ENCODE data around the gene FOXG1.

Gene FOXG1

GRCh38 chr14:28772613-28773012, 6.0 kb downstream of the FOXG1 start:
- DNase-seq (ENCODE audit: low read depth) = no peak
- TF ChIP-seq, protein P1, sequence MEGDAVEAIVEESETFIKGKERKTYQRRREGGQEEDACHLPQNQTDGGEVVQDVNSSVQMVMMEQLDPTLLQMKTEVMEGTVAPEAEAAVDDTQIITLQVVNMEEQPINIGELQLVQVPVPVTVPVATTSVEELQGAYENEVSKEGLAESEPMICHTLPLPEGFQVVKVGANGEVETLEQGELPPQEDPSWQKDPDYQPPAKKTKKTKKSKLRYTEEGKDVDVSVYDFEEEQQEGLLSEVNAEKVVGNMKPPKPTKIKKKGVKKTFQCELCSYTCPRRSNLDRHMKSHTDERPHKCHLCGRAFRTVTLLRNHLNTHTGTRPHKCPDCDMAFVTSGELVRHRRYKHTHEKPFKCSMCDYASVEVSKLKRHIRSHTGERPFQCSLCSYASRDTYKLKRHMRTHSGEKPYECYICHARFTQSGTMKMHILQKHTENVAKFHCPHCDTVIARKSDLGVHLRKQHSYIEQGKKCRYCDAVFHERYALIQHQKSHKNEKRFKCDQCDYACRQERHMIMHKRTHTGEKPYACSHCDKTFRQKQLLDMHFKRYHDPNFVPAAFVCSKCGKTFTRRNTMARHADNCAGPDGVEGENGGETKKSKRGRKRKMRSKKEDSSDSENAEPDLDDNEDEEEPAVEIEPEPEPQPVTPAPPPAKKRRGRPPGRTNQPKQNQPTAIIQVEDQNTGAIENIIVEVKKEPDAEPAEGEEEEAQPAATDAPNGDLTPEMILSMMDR (IDR thresholded peaks at IDR 0.05; ENCODE audit: control insufficient read depth, extremely low read depth, insufficient read depth) = no peak
- no peak overlapping the region for H3K4me3 ChIP-seq (ENCODE audit: low read depth, low read length)

DNA sequence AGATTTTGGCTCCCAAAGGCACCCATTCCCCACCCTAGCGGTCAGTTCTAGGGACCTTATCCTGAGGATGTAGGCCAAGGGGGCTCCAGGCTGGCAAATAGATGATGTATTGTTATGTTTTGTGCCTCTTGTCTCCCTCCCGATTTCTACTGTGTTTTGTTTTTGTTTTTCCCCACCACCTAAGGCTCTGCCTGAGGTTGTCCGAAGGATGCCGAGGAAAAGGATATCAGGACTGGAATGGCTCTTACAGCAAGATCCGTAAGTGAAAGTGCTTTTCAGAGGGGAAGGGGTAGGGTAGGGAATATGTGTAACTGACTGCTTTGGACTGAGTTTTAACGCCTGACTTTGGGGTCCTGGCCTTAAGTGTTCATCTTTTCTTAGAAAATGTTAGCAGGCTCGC, 6.6 kb downstream of the FOXG1 start:
- no peak for DNase-seq (ENCODE audit: low read depth)
- H3K4me3 ChIP-seq (ENCODE audit: low read depth, low read length) = no peak overlapping the region
- TF ChIP-seq, protein P1 (IDR thresholded peaks at IDR 0.05; ENCODE audit: control insufficient read depth, extremely low read depth, insufficient read depth) = no peak

DNA sequence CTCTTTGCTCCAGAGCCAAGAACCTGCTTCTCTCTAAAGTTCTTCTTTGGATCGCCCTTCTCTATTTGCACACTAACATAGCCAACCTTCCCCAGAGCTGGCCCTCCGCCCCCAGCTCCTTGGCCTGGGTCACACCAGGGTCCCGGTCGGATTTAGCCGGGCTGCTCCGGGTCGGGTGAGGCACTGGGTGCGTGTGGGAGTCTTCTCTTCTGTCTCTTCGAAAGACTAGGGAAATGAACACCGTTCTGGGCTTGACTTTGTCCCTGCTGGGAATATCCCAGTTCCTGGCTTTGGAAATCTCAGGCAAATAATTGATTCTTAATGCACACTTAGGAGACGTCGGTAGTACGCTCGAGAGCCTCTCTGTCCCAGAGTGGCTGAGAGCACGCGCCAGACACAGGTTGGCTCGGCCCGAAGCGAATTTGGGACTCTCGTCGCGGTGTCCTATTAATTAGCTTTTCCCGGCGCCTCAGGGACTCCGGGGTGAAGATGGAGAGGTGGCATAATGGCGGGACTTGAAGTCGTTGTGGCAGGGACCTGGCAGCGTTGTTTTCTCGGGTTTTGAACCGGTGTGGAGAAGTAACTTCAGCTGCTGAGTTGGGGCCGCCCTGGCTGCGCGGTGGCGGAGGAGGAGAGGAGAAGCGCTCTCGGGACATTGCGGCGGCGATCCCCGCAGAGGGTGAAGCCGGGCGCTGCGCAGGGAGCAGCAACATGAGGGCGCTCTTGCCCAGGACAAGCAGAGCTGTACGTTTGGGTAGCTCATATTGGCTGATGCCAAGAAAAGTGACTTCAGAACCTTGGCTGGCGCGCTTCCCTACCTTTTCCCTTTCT, 7.5 kb downstream of the FOXG1 start:
- TF ChIP-seq, protein P1 (IDR thresholded peaks at IDR 0.05; ENCODE audit: control insufficient read depth, extremely low read depth, insufficient read depth) = 0 out of 2 replicates have a peak, but pooled peaks have one; percentile 2
- no peak overlapping the region for H3K4me3 ChIP-seq (ENCODE audit: low read depth, low read length)
- no peak for DNase-seq (ENCODE audit: low read depth)

- no peak for DNase-seq (ENCODE audit: low read depth)
- TF ChIP-seq, protein P1 (IDR thresholded peaks at IDR 0.05; ENCODE audit: control insufficient read depth, extremely low read depth, insufficient read depth) = no peak
- no peak overlapping the region for H3K4me3 ChIP-seq (ENCODE audit: low read depth, low read length)
Observed at GRCh38 chr14:28774764-28775735, 8.5 kb downstream of the FOXG1 start.

DNA sequence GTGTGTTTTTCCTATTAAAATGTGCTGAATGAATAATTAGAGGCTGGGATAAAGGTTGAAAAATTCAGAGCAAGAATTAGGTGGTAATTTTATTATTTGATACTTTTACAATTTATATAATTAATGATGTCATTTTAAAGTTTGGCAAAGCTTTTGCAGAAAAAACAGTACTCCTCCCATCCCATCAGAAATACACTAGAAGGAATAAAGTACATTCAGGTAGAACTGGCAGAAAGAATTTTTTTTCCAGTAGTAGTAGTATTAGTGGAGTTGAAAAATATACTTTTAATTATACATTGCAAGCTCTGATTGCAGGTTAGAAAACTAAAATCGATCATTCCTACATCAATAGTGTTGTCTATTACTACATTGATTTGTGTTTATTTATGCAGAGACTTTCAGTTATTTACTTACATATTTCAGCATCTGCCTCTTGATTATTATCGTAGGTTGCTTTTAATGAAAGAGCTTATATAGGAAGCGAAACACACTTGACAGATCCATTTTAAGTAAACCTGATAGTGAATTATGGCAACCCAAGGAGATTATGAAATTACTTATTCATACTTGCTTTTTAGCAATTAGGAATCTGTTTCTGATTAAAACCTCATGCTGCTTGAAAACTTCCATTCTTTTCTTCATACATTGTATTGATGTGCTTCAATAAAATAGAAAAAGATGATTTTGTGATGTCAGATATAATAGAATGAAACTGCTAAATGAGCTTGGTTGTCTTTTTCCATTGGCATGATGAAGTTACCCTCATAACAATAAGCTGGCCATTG, 10.1 kb downstream of the FOXG1 start:
- H3K4me3 ChIP-seq (ENCODE audit: low read depth, low read length) = no peak overlapping the region
- TF ChIP-seq, protein P1 (IDR thresholded peaks at IDR 0.05; ENCODE audit: control insufficient read depth, extremely low read depth, insufficient read depth) = no peak
- DNase-seq (ENCODE audit: low read depth) = no peak

GRCh38 chr14:28777471-28778137, 11.0 kb downstream of the FOXG1 start:
- DNase-seq (ENCODE audit: low read depth) = no peak
- H3K4me3 ChIP-seq (ENCODE audit: low read depth, low read length) = no peak overlapping the region
- TF ChIP-seq, protein P1 (IDR thresholded peaks at IDR 0.05; ENCODE audit: control insufficient read depth, extremely low read depth, insufficient read depth) = no peak

All from LNCaP clone FGC (cell line).